Gastrocnemius medialis (tissue), 4 donors: Measurements from ENCODE around the gene PRKG1. TPM values are rescaled to one million over a fixed set of nuclear protein-coding genes. Genes with fewer than 3 reads are reported as not detected.

Experiments used
- ATAC-seq, 2 donors: fragments of 150-250 bp; one replicate each; pipeline ENCODE4 v1.9.1; 2016
- DNase-seq, 2 donors: peaks; one replicate each; pipeline ENCODE4 v3.0.0-alpha.2; 2019
- H3K27ac ChIP-seq, 4 donors: fragments of 200-600 bp; sonication (generic); 1 replicate in 1 of 4; 2 replicates in 3 of 4; pipeline ENCODE4 v1.5.1; 2016 to 2018; ENCODE audit warnings: mild to moderate bottlenecking in 2 of 4, moderate library complexity in 1 of 4
- H3K27me3 ChIP-seq, 3 donors: fragments of 200-600 bp; sonication (generic) in 2 of 3; 1 replicate in 1 of 3; 2 replicates in 2 of 3; pipeline versions ENCODE4 v1.5.1 to v1.6.0; 2016 to 2019; ENCODE audit warnings: mild to moderate bottlenecking in 1 of 3, moderate library complexity in 1 of 3
- H3K36me3 ChIP-seq, 2 donors: fragments of 200-600 bp; sonication (generic) in 1 of 2; one replicate each; pipeline ENCODE4 v1.5.1; 2017 to 2018
- H3K4me1 ChIP-seq, 2 donors: fragments of 200-600 bp; sonication (generic) in 1 of 2; one replicate each; pipeline ENCODE4 v1.5.1; 2016 to 2017; ENCODE audit warnings: mild to moderate bottlenecking in 2 of 2
- H3K4me3 ChIP-seq, 4 donors: fragments of 200-600 bp; sonication (generic) in 3 of 4; 1 replicate in 1 of 4; 2 replicates in 3 of 4; pipeline ENCODE4 v1.5.1; 2016 to 2019; ENCODE audit warnings: mild to moderate bottlenecking in 2 of 4
- H3K9me3 ChIP-seq, 3 donors: fragments of 200-600 bp; sonication (generic) in 2 of 3; 1 replicate in 1 of 3; 2 replicates in 2 of 3; pipeline ENCODE4 v1.5.1; 2016 to 2019
- CTCF ChIP-seq, 5 experiments: fragments of 450-650 bp in 3 of 5; fragments of 200-600 bp in 2 of 5; sonication (generic) in 2 of 5; IDR thresholded peaks in 4 of 5; conservative IDR thresholded peaks in 1 of 5; 1 replicate in 4 of 5; 2 replicates in 1 of 5; pipeline ENCODE4 v1.5.1; 2016 to 2019; ENCODE audit warnings: antibody characterized with exemption in 5 of 5, mild to moderate bottlenecking in 3 of 5, moderate library complexity in 3 of 5
- POLR2A ChIP-seq, 2 donors: fragments of 450-650 bp; IDR thresholded peaks; one replicate each; pipeline ENCODE4 v1.6.1; 2017; ENCODE audit warnings: antibody characterized with exemption in 2 of 2, mild to moderate bottlenecking in 2 of 2, moderate library complexity in 2 of 2
- in situ Hi-C, 4 donors: fragments of 200-750 bp; cut with MboI; loops; one replicate each; pipeline versions ENCODE4 v1.15.0 to v1.8.0; 2017; ENCODE audit warnings: low sequenced_read_pairs in 4 of 4
- intact Hi-C: fragments of 100-400 bp; cut with DNase I; formaldehyde crosslinking; loops from one replicate; pipeline ENCODE4 v1.15.1; 2023; ENCODE audit warnings: low total_unique reads
- total RNA-seq, 4 donors: library from RNA; depleted of rRNA; stranded (reverse); fragments of >200 nt; gene quantifications; one replicate each; pipeline versions ENCODE4 v1.1.0 to v1.2.3, GENCODE V29; 2016

The PRKG1 gene
- total RNA-seq, 4 donors from 2014 or later = 10.4 to 39.4 (median 25.1) TPM

GRCh38 chr10:51590818-51591217 lies 516.5 kb downstream of the PRKG1 start:
- no peaks in the 10 kb centered on the region for H3K4me1 ChIP-seq
- intact Hi-C loops = no loop called here
- ATAC-seq (no peak), DNase-seq (no peak)
- in situ Hi-C loops = no loop called here
- no peak for TF ChIP-seq POLR2A (IDR thresholded peaks at IDR 0.05)
- TF ChIP-seq CTCF (IDR thresholded peaks at IDR 0.05 in 4 of 5, conservative IDR thresholded peaks at IDR 0.05 in 1 of 5) = no peak
- no peaks in the 10 kb centered on the region for H3K36me3 ChIP-seq
- no peak overlapping the region for H3K27ac ChIP-seq
- no peaks in the 10 kb centered on the region for H3K27me3 ChIP-seq
- H3K9me3 ChIP-seq = no peaks in the 10 kb centered on the region
- no peak overlapping the region for H3K4me3 ChIP-seq

- ATAC-seq = no peak
- Histone ChIP-seq H3K27ac (no peak overlapping the region), H3K27me3 (no peaks in the 10 kb centered on the region), H3K4me3 (no peak overlapping the region), H3K4me1 (peaks cover 0 to 8% of the 10 kb centered on the region in 2 donors), H3K36me3 (no peaks in the 10 kb centered on the region), H3K9me3 (no peaks in the 10 kb centered on the region)
- no peak for TF ChIP-seq CTCF (IDR thresholded peaks at IDR 0.05 in 4 of 5, conservative IDR thresholded peaks at IDR 0.05 in 1 of 5)
- TF ChIP-seq POLR2A (IDR thresholded peaks at IDR 0.05) = no peak
- intact Hi-C loops (no loop called here), in situ Hi-C loops (no loop called here)
- no peak for DNase-seq
Observed at GRCh38 chr10:51596695-51597094, 522.4 kb downstream of the PRKG1 start.

- Histone ChIP-seq H3K36me3 (no peaks in the 10 kb centered on the region), H3K27me3 (no peaks in the 10 kb centered on the region), H3K27ac (no peak overlapping the region), H3K4me3 (no peak overlapping the region), H3K9me3 (no peaks in the 10 kb centered on the region), H3K4me1 (peaks cover 0 to 8% of the 10 kb centered on the region in 2 donors)
- in situ Hi-C loops = no loop called here
- ATAC-seq (no peak), DNase-seq (no peak)
- TF ChIP-seq CTCF (IDR thresholded peaks at IDR 0.05 in 4 of 5, conservative IDR thresholded peaks at IDR 0.05 in 1 of 5) (no peak), POLR2A (IDR thresholded peaks at IDR 0.05) (no peak)
- intact Hi-C loops = no loop called here
Observed at GRCh38 chr10:51599647-51600046, 525.4 kb downstream of the PRKG1 start.

- ATAC-seq = no peak
- no peak for DNase-seq
- H3K9me3 ChIP-seq = no peaks in the 10 kb centered on the region
- no peak overlapping the region for H3K4me3 ChIP-seq
- H3K27ac ChIP-seq = no peak overlapping the region
- H3K27me3 ChIP-seq = no peaks in the 10 kb centered on the region
- no peaks in the 10 kb centered on the region for H3K36me3 ChIP-seq
- peaks cover 0 to 12% of the 10 kb centered on the region in 2 donors for H3K4me1 ChIP-seq
- TF ChIP-seq CTCF (IDR thresholded peaks at IDR 0.05 in 4 of 5, conservative IDR thresholded peaks at IDR 0.05 in 1 of 5) (no peak), POLR2A (IDR thresholded peaks at IDR 0.05) (no peak)
- intact Hi-C loops = no loop called here
- in situ Hi-C loops = no loop called here
Observed at GRCh38 chr10:51602326-51602725, 528.0 kb downstream of the PRKG1 start.

- in situ Hi-C loops = no loop called here
- no peak for ATAC-seq
Observed at GRCh38 chr10:51604579-51604978, 530.3 kb downstream of the PRKG1 start.

More at GRCh38 chr10:51604579-51604978, 530.3 kb downstream of the PRKG1 start:
- TF ChIP-seq CTCF (IDR thresholded peaks at IDR 0.05 in 4 of 5, conservative IDR thresholded peaks at IDR 0.05 in 1 of 5) (no peak), POLR2A (IDR thresholded peaks at IDR 0.05) (no peak)
- H3K4me1 ChIP-seq = peaks cover 0 to 11% of the 10 kb centered on the region in 2 donors
- no peaks in the 10 kb centered on the region for H3K36me3 ChIP-seq
- H3K4me3 ChIP-seq = no peak overlapping the region
- H3K9me3 ChIP-seq = no peaks in the 10 kb centered on the region
- H3K27ac ChIP-seq = no peak overlapping the region
- no peak for DNase-seq
- intact Hi-C loops = no loop called here
- H3K27me3 ChIP-seq = no peaks in the 10 kb centered on the region
